ENCODE data around the gene SYCN. TPM values are rescaled to one million over a fixed set of nuclear protein-coding genes. Genes with fewer than 3 reads are reported as not detected.

SYCN gene, protein sequence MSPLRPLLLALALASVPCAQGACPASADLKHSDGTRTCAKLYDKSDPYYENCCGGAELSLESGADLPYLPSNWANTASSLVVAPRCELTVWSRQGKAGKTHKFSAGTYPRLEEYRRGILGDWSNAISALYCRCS
- total RNA-seq = not detected

GRCh38 chr19:39203372-39204341 lies at the start of gene SYCN:
Gene SYCN, minus strand, starts transcription at chr19:39204263. Its CDS starts 9 bp downstream, at chr19:39204254.
- peaks cover 67% of the 10 kb centered on the region for H3K27me3 ChIP-seq
- H3K4me3 ChIP-seq = no peak within 1 kb of the TSS
- no peak within 1 kb of the TSS for H3K27ac ChIP-seq
- no peaks in the 10 kb centered on the region for H3K4me1 ChIP-seq
- WGBS = 40% methylated on average over 19 of the region's 57 CpGs
- no peaks in the 10 kb centered on the region for H3K36me3 ChIP-seq
- DNase-seq (ENCODE audit: low spot score in 2 of 2) = no peak
- no peaks in the 10 kb centered on the region for H3K9me3 ChIP-seq
- TF ChIP-seq EP300 (IDR thresholded peaks at IDR 0.05) = no peak
- no peak for TF ChIP-seq POLR2A (IDR thresholded peaks at IDR 0.05)
- no peak for TF ChIP-seq POLR2AphosphoS5 (IDR thresholded peaks at IDR 0.05)
- TF ChIP-seq, protein P1, sequence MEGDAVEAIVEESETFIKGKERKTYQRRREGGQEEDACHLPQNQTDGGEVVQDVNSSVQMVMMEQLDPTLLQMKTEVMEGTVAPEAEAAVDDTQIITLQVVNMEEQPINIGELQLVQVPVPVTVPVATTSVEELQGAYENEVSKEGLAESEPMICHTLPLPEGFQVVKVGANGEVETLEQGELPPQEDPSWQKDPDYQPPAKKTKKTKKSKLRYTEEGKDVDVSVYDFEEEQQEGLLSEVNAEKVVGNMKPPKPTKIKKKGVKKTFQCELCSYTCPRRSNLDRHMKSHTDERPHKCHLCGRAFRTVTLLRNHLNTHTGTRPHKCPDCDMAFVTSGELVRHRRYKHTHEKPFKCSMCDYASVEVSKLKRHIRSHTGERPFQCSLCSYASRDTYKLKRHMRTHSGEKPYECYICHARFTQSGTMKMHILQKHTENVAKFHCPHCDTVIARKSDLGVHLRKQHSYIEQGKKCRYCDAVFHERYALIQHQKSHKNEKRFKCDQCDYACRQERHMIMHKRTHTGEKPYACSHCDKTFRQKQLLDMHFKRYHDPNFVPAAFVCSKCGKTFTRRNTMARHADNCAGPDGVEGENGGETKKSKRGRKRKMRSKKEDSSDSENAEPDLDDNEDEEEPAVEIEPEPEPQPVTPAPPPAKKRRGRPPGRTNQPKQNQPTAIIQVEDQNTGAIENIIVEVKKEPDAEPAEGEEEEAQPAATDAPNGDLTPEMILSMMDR (IDR thresholded peaks at IDR 0.05) = no peak

GRCh38 chr19:39253374-39254149 lies 49.5 kb upstream of the SYCN start:
- TF ChIP-seq POLR2AphosphoS5 (IDR thresholded peaks at IDR 0.05) (no peak), POLR2A (IDR thresholded peaks at IDR 0.05) (no peak), EP300 (IDR thresholded peaks at IDR 0.05) (no peak)
- TF ChIP-seq, protein P1 (IDR thresholded peaks at IDR 0.05) = no peak
- Histone ChIP-seq H3K27ac (no peak overlapping the region), H3K36me3 (no peaks in the 10 kb centered on the region), H3K27me3 (peaks cover 35% of the 10 kb centered on the region), H3K9me3 (no peaks in the 10 kb centered on the region), H3K4me1 (no peaks in the 10 kb centered on the region), H3K4me3 (no peak overlapping the region)
- WGBS = 87% methylated on average over 8 of the region's 8 CpGs
- DNase-seq (ENCODE audit: low spot score in 2 of 2) = no peak

DNA sequence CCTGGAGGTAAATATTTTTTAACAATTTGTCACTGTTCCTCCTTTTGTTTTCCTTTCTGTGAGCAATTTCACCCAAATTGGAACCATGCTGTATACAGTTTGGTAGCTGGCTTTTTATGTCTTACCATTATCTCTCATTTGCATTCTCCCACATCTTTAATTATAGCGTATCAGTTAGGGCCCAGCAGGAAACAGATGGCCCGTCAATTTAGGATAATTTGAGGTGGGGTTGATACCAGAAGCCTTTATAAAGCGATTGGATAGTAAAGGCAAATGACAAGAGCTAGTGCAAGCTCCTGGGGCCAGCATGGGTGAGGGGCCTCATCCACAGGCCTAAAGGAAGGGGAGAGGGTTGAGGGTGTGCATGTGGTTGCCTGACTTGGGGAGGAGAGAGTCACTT lies 48.4 kb upstream of the SYCN start:
- WGBS = 71% methylated on average over 3 of the region's 3 CpGs
- Histone ChIP-seq H3K27ac (no peak overlapping the region), H3K9me3 (no peaks in the 10 kb centered on the region), H3K4me3 (no peak overlapping the region), H3K27me3 (peaks cover 41% of the 10 kb centered on the region), H3K4me1 (peaks cover 6% of the 10 kb centered on the region), H3K36me3 (no peaks in the 10 kb centered on the region)
- no peak for DNase-seq (ENCODE audit: low spot score in 2 of 2)
- TF ChIP-seq EP300 (IDR thresholded peaks at IDR 0.05) (no peak), POLR2AphosphoS5 (IDR thresholded peaks at IDR 0.05) (no peak), POLR2A (IDR thresholded peaks at IDR 0.05) (no peak)
- TF ChIP-seq, protein P1 (IDR thresholded peaks at IDR 0.05) = no peak

DNA sequence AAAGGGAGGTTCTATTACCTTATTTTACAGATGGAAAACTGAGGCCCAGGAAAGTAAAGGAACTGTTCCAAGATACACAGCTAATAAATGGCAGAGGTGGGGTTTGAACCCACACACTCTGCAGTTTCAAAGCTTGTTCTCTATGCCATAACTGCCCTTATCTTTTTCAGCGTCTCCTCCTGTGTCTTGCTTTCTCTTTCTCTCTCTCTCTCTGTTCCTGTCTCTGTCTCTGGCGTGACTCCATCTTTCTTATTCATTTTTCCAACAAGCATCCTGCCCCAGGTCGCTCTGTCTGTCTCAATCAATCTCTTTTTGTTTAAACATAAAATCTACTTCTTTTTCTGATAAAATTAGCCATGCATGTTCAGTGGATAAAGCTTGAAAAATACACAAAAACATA lies 47.8 kb upstream of the SYCN start:
- no peak for DNase-seq (ENCODE audit: low spot score in 2 of 2)
- TF ChIP-seq, protein P1 (IDR thresholded peaks at IDR 0.05) = no peak
- no peak for TF ChIP-seq POLR2AphosphoS5 (IDR thresholded peaks at IDR 0.05)
- TF ChIP-seq EP300 (IDR thresholded peaks at IDR 0.05) = no peak
- TF ChIP-seq POLR2A (IDR thresholded peaks at IDR 0.05) = no peak
- no peak overlapping the region for H3K4me3 ChIP-seq
- H3K4me1 ChIP-seq = peaks cover 13% of the 10 kb centered on the region
- no peaks in the 10 kb centered on the region for H3K9me3 ChIP-seq
- H3K27me3 ChIP-seq = peaks cover 47% of the 10 kb centered on the region
- 67% methylated on average over 3 of the region's 3 CpGs for WGBS
- no peak overlapping the region for H3K27ac ChIP-seq
- H3K36me3 ChIP-seq = no peaks in the 10 kb centered on the region

Measured in suprapubic skin (tissue), 4 donors.